Fibroblast of skin of left quadriceps (primary cell): ENCODE data around the gene NMU.
"Not testable (repeated sequence)": the region's sequence is repeated elsewhere in the genome, so short reads cannot be mapped to it uniquely, and the experiment has no call there.

Experiments
- DNase-seq, 2 experiments: peaks; one replicate each; pipeline ENCODE4 v3.0.0-alpha.2; 2013; ENCODE audit warnings: low read depth in 2 of 2

Gene NMU

DNA sequence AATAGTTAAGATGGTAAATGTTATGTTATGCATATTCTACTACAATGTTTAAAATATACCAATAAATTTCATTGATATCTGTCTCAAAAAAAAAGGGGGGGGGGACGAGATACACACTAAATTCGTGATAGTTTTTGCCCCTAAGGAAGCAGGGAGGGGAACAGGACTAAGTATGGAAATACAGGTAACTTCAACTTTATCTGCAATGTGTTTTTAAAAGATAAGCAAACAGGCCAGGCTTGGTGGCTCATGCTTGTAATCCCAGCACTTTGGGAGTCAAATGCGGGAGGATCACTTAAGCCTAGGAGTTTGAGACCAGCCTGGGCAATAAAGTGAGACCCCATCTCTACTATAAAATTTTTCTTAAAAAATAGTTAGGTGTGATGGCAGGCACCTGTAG is 76.0 kb downstream of the NMU start:
- DNase-seq = no peak

DNA sequence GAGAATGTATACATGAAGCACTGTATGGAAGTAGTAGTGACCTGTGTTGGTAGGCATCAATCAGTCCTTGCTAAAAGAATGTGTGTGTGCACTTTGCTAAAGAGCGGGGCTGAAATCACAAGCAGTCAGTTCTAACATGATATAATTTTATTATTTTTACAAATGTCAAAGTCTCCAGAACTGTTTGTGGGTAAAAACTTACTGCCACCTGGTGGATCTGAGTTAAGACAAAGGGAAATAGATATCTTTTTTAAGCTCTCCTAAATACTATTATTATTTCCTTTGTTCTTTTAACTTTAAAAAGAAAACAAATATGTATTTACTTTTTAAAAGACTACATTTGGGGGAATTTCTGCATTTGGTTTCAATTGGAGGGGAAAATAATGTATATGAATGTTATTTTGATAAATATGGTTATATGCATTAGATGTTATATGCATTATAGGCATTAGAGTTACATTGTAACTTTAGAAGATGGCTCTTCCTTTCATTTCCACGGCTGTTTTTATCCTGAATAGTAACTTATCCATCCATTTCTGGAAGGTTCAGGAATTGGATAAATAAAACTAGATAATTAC is 81.6 kb downstream of the NMU start:
- DNase-seq = peak; percentile 30 to 32

DNA sequence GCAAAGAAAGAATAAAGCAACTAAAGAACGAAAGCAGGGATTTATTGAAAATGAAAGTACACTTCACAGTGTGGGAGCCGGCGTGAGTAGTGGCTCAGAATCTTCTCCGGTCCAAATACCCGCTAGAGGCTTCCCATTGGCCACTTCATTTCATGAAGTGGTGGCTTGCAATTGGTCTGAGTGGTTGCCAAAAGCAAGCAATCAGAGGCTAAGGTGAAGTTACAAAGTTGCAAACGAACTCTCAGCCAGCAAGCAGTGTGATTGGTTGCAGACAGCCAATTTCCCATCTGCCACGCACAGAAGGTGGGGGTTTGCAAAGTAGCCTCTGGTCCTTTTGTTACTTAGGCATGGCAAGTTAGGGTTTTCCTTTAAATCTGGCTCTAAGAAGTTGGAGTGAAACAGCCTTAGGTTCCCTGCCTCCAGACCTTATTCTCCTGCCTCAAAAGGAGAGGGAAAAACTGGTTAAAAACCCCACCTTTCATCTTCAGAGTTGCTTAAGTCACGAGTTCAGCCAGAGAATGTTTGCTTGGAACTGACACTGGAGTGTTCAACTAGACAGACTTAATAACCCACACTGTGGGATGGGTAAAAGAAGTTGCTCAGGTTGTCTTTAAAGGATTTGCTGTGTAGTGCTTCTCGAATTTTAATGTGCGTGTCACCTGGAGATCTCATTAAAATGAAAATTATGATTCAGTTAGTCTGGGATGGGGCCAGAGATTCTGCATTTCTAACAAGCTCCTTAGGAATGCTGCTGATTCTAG is 82.5 kb downstream of the NMU start:
- peak in 1 of 2 experiments; percentile 13 for DNase-seq

DNA sequence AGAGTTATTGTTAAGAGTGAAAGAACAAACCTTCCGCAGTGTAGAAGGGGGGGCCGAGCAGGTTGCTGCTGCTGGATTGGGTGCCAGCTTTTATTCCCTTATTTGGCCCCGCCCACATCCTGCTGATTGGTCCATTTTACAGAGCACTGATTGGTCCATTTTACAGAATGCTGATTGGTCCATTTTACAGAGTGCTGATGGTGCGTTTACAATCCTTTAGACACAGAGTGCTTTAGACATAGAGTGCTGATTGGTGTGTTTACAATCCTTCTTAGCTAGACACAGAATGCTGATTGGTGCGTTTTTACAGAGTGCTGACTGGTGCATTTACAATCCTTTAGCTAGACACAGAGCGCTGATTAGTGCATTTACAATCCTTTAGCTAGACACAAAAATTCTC is 84.1 kb downstream of the NMU start:
- DNase-seq = not testable (repeated sequence)

DNA sequence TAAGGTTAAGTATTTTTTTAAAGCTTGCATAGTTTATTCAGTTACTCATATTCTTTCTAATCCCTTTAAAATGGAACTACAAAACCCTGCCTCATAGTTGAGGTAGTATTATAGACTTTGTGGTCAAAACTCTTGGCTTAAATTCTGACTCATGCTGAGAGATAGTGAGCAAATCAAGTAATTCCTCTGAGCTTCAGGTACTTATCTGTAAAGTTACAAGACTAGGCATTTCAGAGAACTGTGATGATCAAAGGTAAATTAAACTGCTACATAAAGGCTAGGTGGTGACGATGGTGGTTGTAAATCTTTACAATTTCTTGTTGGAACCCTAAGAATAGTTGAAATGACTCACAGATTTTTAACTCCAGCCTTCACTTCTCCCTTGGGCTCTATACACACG is 86.2 kb downstream of the NMU start:
- DNase-seq = peak; percentile 79 to 80

DNA sequence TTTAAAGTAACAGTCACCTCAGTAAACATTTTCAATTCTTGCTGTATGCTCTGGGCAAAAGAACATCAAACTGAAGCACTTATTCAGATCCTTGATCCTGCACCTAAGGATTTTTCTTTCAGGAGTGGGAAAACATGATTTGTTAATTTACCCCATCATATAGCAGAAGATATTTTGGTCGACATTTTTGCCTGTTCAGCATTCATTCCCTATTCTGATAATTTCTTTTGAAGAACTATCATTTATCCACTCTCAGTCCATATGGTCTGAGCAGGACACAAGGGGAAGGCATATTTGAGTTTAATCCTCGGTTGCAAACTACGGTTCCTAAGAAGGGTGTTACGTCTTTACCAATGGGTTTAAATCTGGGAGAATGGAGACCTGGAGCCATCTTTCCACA is 88.2 kb downstream of the NMU start:
- no peak for DNase-seq

DNA sequence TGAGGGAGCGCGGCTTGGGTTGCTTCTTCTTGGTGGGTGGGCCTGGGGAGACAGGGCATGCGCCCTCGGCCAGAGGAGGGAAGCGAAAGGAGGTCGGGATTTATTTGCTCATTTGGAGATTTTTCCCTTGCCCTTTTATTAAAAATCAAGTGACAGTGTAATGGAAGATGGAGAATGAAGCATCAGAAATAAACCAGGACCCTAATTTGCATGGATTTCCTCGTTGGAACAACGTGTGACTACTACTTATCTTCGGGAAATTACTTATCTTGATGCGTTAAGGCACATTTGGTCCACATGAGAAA is 88.7 kb downstream of the NMU start:
- DNase-seq = peak in 1 of 2 experiments; percentile 23

DNA sequence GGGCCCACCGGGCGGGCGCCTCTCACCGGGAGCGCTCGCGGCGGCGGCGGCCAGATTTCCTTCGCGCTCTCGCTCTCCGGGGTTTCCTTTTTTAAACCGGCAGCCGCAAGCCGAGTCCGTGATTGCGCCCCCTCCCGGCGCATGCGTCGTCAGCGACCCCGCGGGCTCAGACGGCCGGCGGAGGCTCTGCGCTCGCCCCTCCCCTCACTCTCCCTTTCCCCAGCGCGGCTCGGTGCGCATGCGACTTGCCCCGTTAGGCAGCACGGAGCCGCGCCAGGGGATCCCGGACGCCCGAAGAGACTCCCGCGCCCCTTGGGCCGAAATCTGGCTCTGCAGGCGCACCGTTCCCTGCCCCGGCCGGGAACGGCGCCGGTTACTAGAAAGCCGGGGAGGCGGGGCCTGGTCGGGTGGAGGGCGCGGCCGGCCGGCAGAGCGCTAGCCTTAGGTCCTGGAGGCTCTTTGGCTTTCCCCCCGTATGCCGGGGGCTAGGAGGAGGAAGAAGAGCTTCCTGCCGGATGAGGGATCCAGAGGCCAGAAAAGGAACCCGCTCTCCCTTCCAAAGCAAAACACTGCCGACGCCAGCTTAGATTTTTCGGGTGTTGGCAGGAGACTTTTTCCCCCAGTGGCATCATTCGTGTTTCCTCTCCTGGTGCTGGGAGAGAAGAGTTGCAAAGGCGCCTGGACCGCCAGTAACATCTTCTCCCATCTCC is 89.2 kb downstream of the NMU start, which contains the start of gene CLOCK:
Gene CLOCK, minus strand, starts transcription at position 154 of the 710 bp plus-strand sequence. CDS start 64,124 bp downstream, outside the sequence.
- peak; percentile 83 for DNase-seq

DNA sequence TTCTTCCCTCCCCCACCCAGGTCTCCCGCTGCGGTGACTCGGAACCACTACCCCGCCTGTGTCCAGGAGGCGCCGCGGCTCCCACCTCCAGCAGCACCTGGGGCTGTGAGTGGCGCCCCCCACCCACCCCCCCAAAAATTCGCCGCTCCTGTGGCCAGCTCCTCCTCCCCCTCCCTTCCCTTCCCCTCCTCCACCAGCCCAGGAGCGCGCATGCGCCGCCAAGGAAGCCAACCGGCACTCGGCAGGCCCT is 89.7 kb downstream of the NMU start:
- no peak for DNase-seq

DNA sequence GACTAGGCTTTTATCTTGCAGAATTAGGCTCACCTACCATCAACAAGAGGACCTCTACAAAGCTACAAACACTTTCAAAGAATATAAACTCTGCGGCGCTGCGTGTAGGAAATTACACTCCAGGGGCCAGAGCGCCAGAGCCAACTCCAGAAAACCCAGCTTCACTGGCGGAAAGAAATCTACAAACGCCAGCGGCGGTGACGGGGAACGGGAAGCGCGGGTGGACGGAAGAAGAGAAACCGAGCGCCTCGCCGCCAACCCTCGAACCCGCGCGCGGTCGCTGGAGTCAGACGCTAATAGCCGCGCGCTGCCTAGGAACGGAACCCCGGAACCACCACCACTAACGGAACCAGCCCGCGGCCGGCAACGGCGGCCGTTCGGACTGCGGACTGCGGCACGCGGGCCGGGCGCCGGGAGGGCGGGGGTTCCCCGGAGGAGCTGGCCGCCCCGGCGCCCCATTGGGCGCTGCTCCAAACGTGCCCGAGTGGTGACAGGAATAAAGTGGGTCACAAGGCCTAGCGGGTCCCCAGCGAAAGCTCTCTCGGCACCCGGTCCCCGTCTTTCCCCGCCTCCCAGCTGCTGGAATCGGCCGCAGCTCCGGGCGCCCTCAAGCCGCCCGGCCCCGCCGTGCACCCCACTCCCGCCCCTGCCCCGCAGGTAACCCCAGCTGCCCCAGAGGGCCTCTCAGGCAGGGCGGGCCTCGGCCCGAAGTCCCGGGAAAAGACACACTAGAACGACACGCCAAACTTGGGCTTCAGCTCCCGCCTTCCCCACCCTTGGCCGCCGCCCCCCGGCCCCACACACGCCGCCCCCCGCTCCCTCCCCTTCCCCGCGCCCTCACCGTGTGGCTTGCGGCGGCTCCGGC is 90.2 kb downstream of the NMU start:
- peak; percentile 25 to 38 for DNase-seq
